Measurements from ENCODE around the gene NOSTRIN. TPM values are rescaled to one million over a fixed set of nuclear protein-coding genes. Genes with fewer than 3 reads are reported as not detected.

The NOSTRIN gene
- total and polyA plus RNA-seq, 7 donors, result 3.7 to 8.1 (median 5.3) TPM

- TF ChIP-seq CTCF (IDR thresholded peaks at IDR 0.05), result no peak
- Histone ChIP-seq H3K27me3 (ENCODE audit: insufficient read depth in 3 of 3, low read length in 2 of 3) (no peaks in the 10 kb centered on the region), H3K4me1 (no peaks in the 10 kb centered on the region), H3K9me3 (no peaks in the 10 kb centered on the region), H3K36me3 (ENCODE audit: insufficient read depth in 1 of 2, low read depth in 1 of 2) (no peaks in the 10 kb centered on the region), H3K4me3 (no peak overlapping the region), H3K27ac (no peak overlapping the region)
- DNase-seq, result no peak
- intact Hi-C loops (cut with DNase I), result no loop called here
- WGBS, 3 donors, result 85 to 90% (median 89%) methylated on average over 6 of the region's 6 CpGs
- ATAC-seq, result no peak
Observed at GRCh38 chr2:168819829-168820489, 17.5 kb downstream of the NOSTRIN start.

- intact Hi-C loops (cut with DNase I), result no loop called here
- WGBS, 3 donors, result 78 to 87% (median 82%) methylated on average over 8 of the region's 8 CpGs
- no peak for TF ChIP-seq CTCF (IDR thresholded peaks at IDR 0.05)
Observed at GRCh38 chr2:168821577-168821976, 19.1 kb downstream of the NOSTRIN start.

GRCh38 chr2:168821992-168822391, 19.6 kb downstream of the NOSTRIN start:
- Histone ChIP-seq H3K9me3 (no peaks in the 10 kb centered on the region), H3K4me1 (no peaks in the 10 kb centered on the region), H3K27ac (no peak overlapping the region), H3K27me3 (ENCODE audit: insufficient read depth in 3 of 3, low read length in 2 of 3) (no peaks in the 10 kb centered on the region), H3K36me3 (ENCODE audit: insufficient read depth in 1 of 2, low read depth in 1 of 2) (no peaks in the 10 kb centered on the region), H3K4me3 (no peak overlapping the region)
- 64 to 77% (median 68%) methylated on average over 1 of the region's 1 CpG for WGBS, 3 donors
- no peak for TF ChIP-seq CTCF (IDR thresholded peaks at IDR 0.05)
- ATAC-seq (no peak), DNase-seq (no peak)
- intact Hi-C loops (cut with DNase I), result no loop called here

More at GRCh38 chr2:168821577-168821976, 19.1 kb downstream of the NOSTRIN start:
- H3K27me3 ChIP-seq (ENCODE audit: insufficient read depth in 3 of 3, low read length in 2 of 3), result no peaks in the 10 kb centered on the region
- H3K4me1 ChIP-seq, result no peaks in the 10 kb centered on the region
- no peaks in the 10 kb centered on the region for H3K9me3 ChIP-seq
- no peaks in the 10 kb centered on the region for H3K36me3 ChIP-seq (ENCODE audit: insufficient read depth in 1 of 2, low read depth in 1 of 2)
- DNase-seq, result no peak
- no peak for ATAC-seq
- no peak overlapping the region for H3K4me3 ChIP-seq
- no peak overlapping the region for H3K27ac ChIP-seq

GRCh38 chr2:168825126-168825525, 22.7 kb downstream of the NOSTRIN start:
- no peaks in the 10 kb centered on the region for H3K27me3 ChIP-seq (ENCODE audit: insufficient read depth in 3 of 3, low read length in 2 of 3)
- H3K36me3 ChIP-seq (ENCODE audit: insufficient read depth in 1 of 2, low read depth in 1 of 2), result no peaks in the 10 kb centered on the region
- TF ChIP-seq CTCF (IDR thresholded peaks at IDR 0.05), result no peak
- ATAC-seq (no peak), DNase-seq (no peak)
- H3K4me3 ChIP-seq, result no peak overlapping the region
- no peaks in the 10 kb centered on the region for H3K9me3 ChIP-seq
- intact Hi-C loops (cut with DNase I), result no loop called here
- H3K4me1 ChIP-seq, result no peaks in the 10 kb centered on the region
- no peak overlapping the region for H3K27ac ChIP-seq

GRCh38 chr2:168830958-168831357, 28.5 kb downstream of the NOSTRIN start:
- no peak overlapping the region for H3K27ac ChIP-seq
- H3K4me1 ChIP-seq, result no peaks in the 10 kb centered on the region
- no peak for TF ChIP-seq CTCF (IDR thresholded peaks at IDR 0.05)
- H3K36me3 ChIP-seq (ENCODE audit: insufficient read depth in 1 of 2, low read depth in 1 of 2), result no peaks in the 10 kb centered on the region
- ATAC-seq, result no peak
- H3K9me3 ChIP-seq, result no peaks in the 10 kb centered on the region
- no peaks in the 10 kb centered on the region for H3K27me3 ChIP-seq (ENCODE audit: insufficient read depth in 3 of 3, low read length in 2 of 3)
- intact Hi-C loops (cut with DNase I), result no loop called here
- no peak overlapping the region for H3K4me3 ChIP-seq
- no peak for DNase-seq
